Measurements from ENCODE around the gene SUCNR1.

DNA sequence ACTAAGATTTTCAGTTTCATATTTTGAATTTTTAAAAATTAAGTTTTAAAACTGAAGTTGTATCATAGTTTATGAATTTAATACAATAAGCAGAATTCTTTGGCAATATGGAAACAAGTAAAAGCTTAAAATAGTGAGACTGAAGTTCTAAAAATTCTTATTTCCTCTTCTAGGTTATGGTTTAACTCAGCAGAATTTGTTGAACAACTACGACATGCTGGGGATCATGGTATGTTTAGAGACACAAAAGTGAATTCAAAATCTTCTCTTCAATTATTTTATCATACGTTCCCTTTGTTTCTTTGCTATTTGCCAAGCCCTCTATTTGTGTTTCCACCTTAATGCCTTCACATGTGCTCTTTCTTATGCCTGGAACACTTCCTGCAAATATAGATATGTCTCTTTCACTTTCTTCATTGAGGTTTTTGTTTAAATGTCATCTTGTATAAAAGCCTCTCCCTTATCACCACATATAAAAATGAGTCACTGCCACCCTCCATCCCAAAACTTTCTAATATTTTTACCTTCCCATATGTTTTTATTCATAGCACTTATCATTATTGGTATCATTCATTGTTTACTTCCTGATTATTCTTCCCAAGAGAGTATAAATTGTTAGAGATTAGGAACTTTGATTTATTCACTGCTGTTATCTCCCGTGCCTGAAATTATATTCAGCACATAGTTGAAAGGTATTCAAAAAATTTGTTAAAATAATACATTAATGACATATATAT lies 6.4 kb downstream of the SUCNR1 start:
- TF ChIP-seq, protein P1, sequence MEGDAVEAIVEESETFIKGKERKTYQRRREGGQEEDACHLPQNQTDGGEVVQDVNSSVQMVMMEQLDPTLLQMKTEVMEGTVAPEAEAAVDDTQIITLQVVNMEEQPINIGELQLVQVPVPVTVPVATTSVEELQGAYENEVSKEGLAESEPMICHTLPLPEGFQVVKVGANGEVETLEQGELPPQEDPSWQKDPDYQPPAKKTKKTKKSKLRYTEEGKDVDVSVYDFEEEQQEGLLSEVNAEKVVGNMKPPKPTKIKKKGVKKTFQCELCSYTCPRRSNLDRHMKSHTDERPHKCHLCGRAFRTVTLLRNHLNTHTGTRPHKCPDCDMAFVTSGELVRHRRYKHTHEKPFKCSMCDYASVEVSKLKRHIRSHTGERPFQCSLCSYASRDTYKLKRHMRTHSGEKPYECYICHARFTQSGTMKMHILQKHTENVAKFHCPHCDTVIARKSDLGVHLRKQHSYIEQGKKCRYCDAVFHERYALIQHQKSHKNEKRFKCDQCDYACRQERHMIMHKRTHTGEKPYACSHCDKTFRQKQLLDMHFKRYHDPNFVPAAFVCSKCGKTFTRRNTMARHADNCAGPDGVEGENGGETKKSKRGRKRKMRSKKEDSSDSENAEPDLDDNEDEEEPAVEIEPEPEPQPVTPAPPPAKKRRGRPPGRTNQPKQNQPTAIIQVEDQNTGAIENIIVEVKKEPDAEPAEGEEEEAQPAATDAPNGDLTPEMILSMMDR (IDR thresholded peaks at IDR 0.05), result no peak
- no peak for TF ChIP-seq ZFX (IDR thresholded peaks at IDR 0.05; ENCODE audit: borderline replicate concordance)
